ENCODE data around the gene SLC49A4.

SLC49A4 gene

DNA sequence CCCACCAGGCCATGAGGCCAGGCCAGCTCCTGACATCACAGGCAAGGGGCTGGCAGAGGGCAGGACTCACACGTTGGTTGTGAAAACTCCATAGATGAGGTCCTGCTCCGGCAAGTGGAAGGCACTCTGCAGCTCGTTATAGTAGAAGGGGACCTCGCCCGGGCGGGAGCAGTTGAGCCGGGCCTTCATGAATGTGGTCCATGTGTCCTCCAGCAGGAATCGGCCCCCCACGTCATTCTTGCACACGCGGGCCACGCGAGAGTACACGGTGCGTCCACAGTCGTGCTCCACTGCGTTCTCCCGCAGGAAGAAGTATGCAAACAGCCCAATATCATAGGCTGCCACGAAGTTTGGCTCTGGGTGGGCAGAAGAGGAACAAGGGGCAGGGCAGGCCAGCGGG, 131.5 kb downstream of the SLC49A4 start:
- H3K4me1 ChIP-seq (ENCODE audit: control insufficient read depth in 1 of 2, insufficient read depth in 2 of 2, low read length in 2 of 2): no peaks in the 10 kb centered on the region
- no peaks in the 10 kb centered on the region for H3K79me2 ChIP-seq (ENCODE audit: control insufficient read depth, insufficient read depth, low read length, poor library complexity)
- WGBS (ENCODE audit: extremely low coverage, insufficient coverage, insufficient read length): no CpG with 5 or more reads among the region's 20 CpGs
- no peak overlapping the region for H2BK12ac ChIP-seq (ENCODE audit: low read length)
- H3K4me2 ChIP-seq (ENCODE audit: low read length): no peak overlapping the region
- no peak overlapping the region for H2BK5ac ChIP-seq (ENCODE audit: low read depth, low read length, poor library complexity)
- no peak overlapping the region for H4K91ac ChIP-seq (ENCODE audit: low read depth, low read length)
- no peak overlapping the region for H2BK120ac ChIP-seq (ENCODE audit: insufficient read depth, low read length, poor library complexity)
- no peaks in the 10 kb centered on the region for H3K36me3 ChIP-seq (ENCODE audit: control insufficient read depth in 1 of 2, insufficient read depth in 2 of 2, low read length in 2 of 2)
- no peak overlapping the region for H4K12ac ChIP-seq (ENCODE audit: low read depth, low read length)
- no peaks in the 10 kb centered on the region for H3K79me1 ChIP-seq (ENCODE audit: low read length)
- no peak overlapping the region for H2AFZ ChIP-seq (ENCODE audit: insufficient read depth, low read length, poor library complexity)
- H3K27me3 ChIP-seq (ENCODE audit: insufficient read depth, low read length): peaks cover 5% of the 10 kb centered on the region
- H3K9ac ChIP-seq (ENCODE audit: low read length): no peak overlapping the region
- H3K27ac ChIP-seq (ENCODE audit: low read depth, low read length): no peak overlapping the region
- H3K4ac ChIP-seq (ENCODE audit: low read depth, low read length): no peak overlapping the region
- no peak overlapping the region for H3K4me3 ChIP-seq (ENCODE audit: low read depth, low read length)
- no peak overlapping the region for H3K23ac ChIP-seq (ENCODE audit: low read length)
- no peak overlapping the region for H2AK5ac ChIP-seq (ENCODE audit: low read length)
- no peak overlapping the region for H3K14ac ChIP-seq (ENCODE audit: low read length)
- no peak overlapping the region for H3K18ac ChIP-seq (ENCODE audit: low read length)
- H3K9me3 ChIP-seq (ENCODE audit: insufficient read depth, low read depth, low read length): peaks cover 2% of the 10 kb centered on the region
- H4K8ac ChIP-seq (ENCODE audit: low read depth, low read length): no peak overlapping the region
- no peak for DNase-seq

DNA sequence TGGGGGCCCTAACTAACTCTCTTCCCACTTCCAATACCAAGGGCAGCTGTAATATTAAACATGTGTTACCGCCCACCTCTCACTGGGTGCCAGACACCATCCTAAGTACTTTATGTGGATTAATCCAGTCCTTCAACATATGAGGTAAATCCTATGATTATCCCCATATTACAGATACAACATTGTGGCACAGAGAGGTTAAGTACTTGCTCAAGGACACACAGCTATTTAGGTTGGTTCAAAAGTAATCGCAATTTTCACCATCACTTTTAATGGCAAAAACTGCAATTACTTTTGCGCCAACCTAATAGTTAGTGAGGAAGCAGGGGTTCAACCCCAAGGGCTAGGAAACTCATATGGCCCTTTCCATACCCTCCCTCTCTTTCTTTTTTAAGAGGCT, 131.9 kb downstream of the SLC49A4 start:
- H3K4me2 ChIP-seq (ENCODE audit: low read length): no peak overlapping the region
- H3K27ac ChIP-seq (ENCODE audit: low read depth, low read length): no peak overlapping the region
- H2BK120ac ChIP-seq (ENCODE audit: insufficient read depth, low read length, poor library complexity): no peak overlapping the region
- no peak overlapping the region for H2AFZ ChIP-seq (ENCODE audit: insufficient read depth, low read length, poor library complexity)
- no peaks in the 10 kb centered on the region for H3K36me3 ChIP-seq (ENCODE audit: control insufficient read depth in 1 of 2, insufficient read depth in 2 of 2, low read length in 2 of 2)
- no peak overlapping the region for H3K4me3 ChIP-seq (ENCODE audit: low read depth, low read length)
- no peak overlapping the region for H3K9ac ChIP-seq (ENCODE audit: low read length)
- no peak overlapping the region for H2BK12ac ChIP-seq (ENCODE audit: low read length)
- H3K14ac ChIP-seq (ENCODE audit: low read length): no peak overlapping the region
- no peak overlapping the region for H2AK5ac ChIP-seq (ENCODE audit: low read length)
- no peak overlapping the region for H4K91ac ChIP-seq (ENCODE audit: low read depth, low read length)
- no peak overlapping the region for H3K18ac ChIP-seq (ENCODE audit: low read length)
- DNase-seq: no peak
- no peak overlapping the region for H4K8ac ChIP-seq (ENCODE audit: low read depth, low read length)
- peaks cover 5% of the 10 kb centered on the region for H3K27me3 ChIP-seq (ENCODE audit: insufficient read depth, low read length)
- no peak overlapping the region for H3K4ac ChIP-seq (ENCODE audit: low read depth, low read length)
- no peak overlapping the region for H3K23ac ChIP-seq (ENCODE audit: low read length)
- H3K9me3 ChIP-seq (ENCODE audit: insufficient read depth, low read depth, low read length): peaks cover 2% of the 10 kb centered on the region
- H3K79me1 ChIP-seq (ENCODE audit: low read length): no peaks in the 10 kb centered on the region
- no peaks in the 10 kb centered on the region for H3K4me1 ChIP-seq (ENCODE audit: control insufficient read depth in 1 of 2, insufficient read depth in 2 of 2, low read length in 2 of 2)
- no peak overlapping the region for H2BK5ac ChIP-seq (ENCODE audit: low read depth, low read length, poor library complexity)
- no peak overlapping the region for H4K12ac ChIP-seq (ENCODE audit: low read depth, low read length)
- no CpG with 5 or more reads among the region's 3 CpGs for WGBS (ENCODE audit: extremely low coverage, insufficient coverage, insufficient read length)
- no peaks in the 10 kb centered on the region for H3K79me2 ChIP-seq (ENCODE audit: control insufficient read depth, insufficient read depth, low read length, poor library complexity)

DNA sequence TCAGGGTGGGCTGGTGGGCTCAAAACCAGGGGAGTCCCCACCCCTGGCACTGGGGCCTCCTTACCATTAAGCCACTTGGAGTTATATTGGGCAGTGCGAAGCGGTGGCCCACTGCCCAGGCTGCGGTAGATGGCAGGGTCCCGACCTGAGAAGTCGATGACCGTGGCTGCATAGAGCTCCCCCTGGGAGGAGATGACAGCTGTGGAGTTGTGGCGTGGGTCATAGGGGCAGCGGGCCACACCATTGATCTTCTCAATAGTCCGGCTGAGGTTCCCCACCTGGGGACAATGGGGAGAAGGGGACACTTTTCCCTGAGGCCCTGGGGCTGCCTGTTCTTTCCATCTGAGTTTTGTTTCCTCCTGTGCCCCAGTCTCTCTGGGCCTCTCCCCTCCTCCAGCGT, 132.9 kb downstream of the SLC49A4 start:
- no peaks in the 10 kb centered on the region for H3K27me3 ChIP-seq (ENCODE audit: insufficient read depth, low read length)
- no peak overlapping the region for H3K9ac ChIP-seq (ENCODE audit: low read length)
- H3K79me1 ChIP-seq (ENCODE audit: low read length): no peaks in the 10 kb centered on the region
- no peaks in the 10 kb centered on the region for H3K4me1 ChIP-seq (ENCODE audit: control insufficient read depth in 1 of 2, insufficient read depth in 2 of 2, low read length in 2 of 2)
- H2AK5ac ChIP-seq (ENCODE audit: low read length): no peak overlapping the region
- H3K4me3 ChIP-seq (ENCODE audit: low read depth, low read length): no peak overlapping the region
- no peak overlapping the region for H2BK5ac ChIP-seq (ENCODE audit: low read depth, low read length, poor library complexity)
- no peak for DNase-seq
- no peak overlapping the region for H3K18ac ChIP-seq (ENCODE audit: low read length)
- no peak overlapping the region for H2BK12ac ChIP-seq (ENCODE audit: low read length)
- H4K12ac ChIP-seq (ENCODE audit: low read depth, low read length): no peak overlapping the region
- no peaks in the 10 kb centered on the region for H3K79me2 ChIP-seq (ENCODE audit: control insufficient read depth, insufficient read depth, low read length, poor library complexity)
- H3K36me3 ChIP-seq (ENCODE audit: control insufficient read depth in 1 of 2, insufficient read depth in 2 of 2, low read length in 2 of 2): no peaks in the 10 kb centered on the region
- no peak overlapping the region for H3K14ac ChIP-seq (ENCODE audit: low read length)
- no peak overlapping the region for H2AFZ ChIP-seq (ENCODE audit: insufficient read depth, low read length, poor library complexity)
- H3K23ac ChIP-seq (ENCODE audit: low read length): no peak overlapping the region
- H2BK120ac ChIP-seq (ENCODE audit: insufficient read depth, low read length, poor library complexity): no peak overlapping the region
- H3K4me2 ChIP-seq (ENCODE audit: low read length): no peak overlapping the region
- WGBS (ENCODE audit: extremely low coverage, insufficient coverage, insufficient read length): no CpG with 5 or more reads among the region's 10 CpGs
- H3K9me3 ChIP-seq (ENCODE audit: insufficient read depth, low read depth, low read length): no peaks in the 10 kb centered on the region
- no peak overlapping the region for H4K8ac ChIP-seq (ENCODE audit: low read depth, low read length)
- H3K27ac ChIP-seq (ENCODE audit: low read depth, low read length): no peak overlapping the region
- no peak overlapping the region for H3K4ac ChIP-seq (ENCODE audit: low read depth, low read length)
- no peak overlapping the region for H4K91ac ChIP-seq (ENCODE audit: low read depth, low read length)

DNA sequence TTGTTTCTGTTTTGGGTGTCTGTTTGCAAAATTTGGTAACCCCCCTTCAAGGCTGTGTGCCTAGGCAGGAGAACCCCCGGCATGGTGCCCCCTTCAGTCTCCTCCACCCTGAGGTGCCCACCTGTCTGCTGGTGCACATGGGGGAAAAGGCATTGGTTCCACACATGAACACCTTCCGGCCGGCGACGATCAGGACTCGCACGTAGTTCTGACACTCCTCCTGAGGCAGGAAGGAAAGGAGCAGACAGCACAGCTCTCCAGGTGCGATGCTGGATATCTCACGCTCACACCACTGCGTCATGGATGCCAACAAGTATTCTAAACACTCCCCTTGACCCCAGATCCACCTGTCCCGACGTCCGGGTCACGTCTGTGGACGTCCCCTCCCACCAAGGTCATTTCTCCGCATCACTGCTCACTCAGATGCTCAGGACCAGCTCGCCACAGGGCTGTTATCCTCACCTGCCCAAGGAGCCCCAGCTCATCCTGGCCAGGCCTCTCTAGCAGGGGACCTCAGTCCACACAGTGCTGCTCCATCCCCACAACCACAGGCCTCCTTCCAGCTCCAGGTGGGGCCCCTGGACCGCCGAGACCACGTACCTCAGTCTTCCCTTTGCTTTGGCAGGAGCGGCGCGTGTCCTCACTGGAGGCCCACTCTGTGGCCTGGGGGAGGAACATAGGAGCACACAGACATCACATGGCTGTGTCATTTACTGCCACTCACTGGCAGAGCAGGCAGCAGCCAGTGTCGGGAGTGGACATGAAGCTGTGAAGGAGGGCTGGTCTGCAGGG, 133.7 kb downstream of the SLC49A4 start:
- H3K4me1 ChIP-seq (ENCODE audit: control insufficient read depth in 1 of 2, insufficient read depth in 2 of 2, low read length in 2 of 2): no peaks in the 10 kb centered on the region
- H4K12ac ChIP-seq (ENCODE audit: low read depth, low read length): no peak overlapping the region
- no peak overlapping the region for H2BK12ac ChIP-seq (ENCODE audit: low read length)
- no peaks in the 10 kb centered on the region for H3K79me1 ChIP-seq (ENCODE audit: low read length)
- H2AK5ac ChIP-seq (ENCODE audit: low read length): no peak overlapping the region
- no peak overlapping the region for H3K4me3 ChIP-seq (ENCODE audit: low read depth, low read length)
- no peaks in the 10 kb centered on the region for H3K36me3 ChIP-seq (ENCODE audit: control insufficient read depth in 1 of 2, insufficient read depth in 2 of 2, low read length in 2 of 2)
- H2BK120ac ChIP-seq (ENCODE audit: insufficient read depth, low read length, poor library complexity): no peak overlapping the region
- DNase-seq: no peak
- H3K4me2 ChIP-seq (ENCODE audit: low read length): no peak overlapping the region
- H3K18ac ChIP-seq (ENCODE audit: low read length): no peak overlapping the region
- no peak overlapping the region for H3K27ac ChIP-seq (ENCODE audit: low read depth, low read length)
- H3K79me2 ChIP-seq (ENCODE audit: control insufficient read depth, insufficient read depth, low read length, poor library complexity): no peaks in the 10 kb centered on the region
- no CpG with 5 or more reads among the region's 24 CpGs for WGBS (ENCODE audit: extremely low coverage, insufficient coverage, insufficient read length)
- H2AFZ ChIP-seq (ENCODE audit: insufficient read depth, low read length, poor library complexity): no peak overlapping the region
- no peaks in the 10 kb centered on the region for H3K27me3 ChIP-seq (ENCODE audit: insufficient read depth, low read length)
- no peak overlapping the region for H3K9ac ChIP-seq (ENCODE audit: low read length)
- H3K9me3 ChIP-seq (ENCODE audit: insufficient read depth, low read depth, low read length): no peaks in the 10 kb centered on the region
- H3K14ac ChIP-seq (ENCODE audit: low read length): no peak overlapping the region
- H4K91ac ChIP-seq (ENCODE audit: low read depth, low read length): no peak overlapping the region
- no peak overlapping the region for H2BK5ac ChIP-seq (ENCODE audit: low read depth, low read length, poor library complexity)
- no peak overlapping the region for H3K23ac ChIP-seq (ENCODE audit: low read length)
- H3K4ac ChIP-seq (ENCODE audit: low read depth, low read length): no peak overlapping the region
- H4K8ac ChIP-seq (ENCODE audit: low read depth, low read length): no peak overlapping the region

Data from trophoblast cell (in vitro differentiated cells and primary cell).